HL-60 (cell line): ENCODE results near the gene PAX5.

Source experiments
- CTCF ChIP-seq: IDR thresholded peaks from one replicate; pipeline ENCODE4 v1.5.1; 2011; ENCODE audit warnings: low read length, control low read depth, inconsistent platforms; ENCODE audit not compliant: insufficient read depth
- SPI1 ChIP-seq: IDR thresholded peaks from 2 replicates; pipeline ENCODE4 v1.6.1; 2012; ENCODE audit warnings: low read depth, mild to moderate bottlenecking, borderline replicate concordance
- TF ChIP-seq, protein P1 (sequence below): IDR thresholded peaks from 2 replicates; pipeline ENCODE4 v1.6.1; 2012; ENCODE audit warnings: low read depth; ENCODE audit not compliant: insufficient replicate concordance

DNA sequence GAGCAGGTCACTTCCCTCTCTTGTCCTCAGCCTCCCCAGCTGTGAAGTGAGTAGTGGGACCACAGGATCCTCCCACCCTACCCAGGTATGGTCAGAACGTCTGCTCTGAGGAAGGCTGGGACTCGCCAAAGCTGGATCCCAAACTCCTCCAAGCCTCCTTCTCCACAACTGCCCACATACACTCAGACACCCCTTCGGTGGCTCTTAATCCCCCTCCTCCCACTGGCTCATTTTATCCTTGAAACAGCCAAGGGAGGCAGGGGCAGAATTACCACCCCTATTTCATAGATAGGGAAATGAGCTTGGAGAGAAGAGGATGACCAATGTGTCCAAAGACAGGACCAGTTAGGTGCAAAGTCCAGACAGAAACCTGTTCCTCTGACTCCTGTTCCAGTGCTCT, 121.4 kb downstream of the PAX5 start:
- TF ChIP-seq CTCF = no peak
- no peak for TF ChIP-seq SPI1
- TF ChIP-seq, protein P1, sequence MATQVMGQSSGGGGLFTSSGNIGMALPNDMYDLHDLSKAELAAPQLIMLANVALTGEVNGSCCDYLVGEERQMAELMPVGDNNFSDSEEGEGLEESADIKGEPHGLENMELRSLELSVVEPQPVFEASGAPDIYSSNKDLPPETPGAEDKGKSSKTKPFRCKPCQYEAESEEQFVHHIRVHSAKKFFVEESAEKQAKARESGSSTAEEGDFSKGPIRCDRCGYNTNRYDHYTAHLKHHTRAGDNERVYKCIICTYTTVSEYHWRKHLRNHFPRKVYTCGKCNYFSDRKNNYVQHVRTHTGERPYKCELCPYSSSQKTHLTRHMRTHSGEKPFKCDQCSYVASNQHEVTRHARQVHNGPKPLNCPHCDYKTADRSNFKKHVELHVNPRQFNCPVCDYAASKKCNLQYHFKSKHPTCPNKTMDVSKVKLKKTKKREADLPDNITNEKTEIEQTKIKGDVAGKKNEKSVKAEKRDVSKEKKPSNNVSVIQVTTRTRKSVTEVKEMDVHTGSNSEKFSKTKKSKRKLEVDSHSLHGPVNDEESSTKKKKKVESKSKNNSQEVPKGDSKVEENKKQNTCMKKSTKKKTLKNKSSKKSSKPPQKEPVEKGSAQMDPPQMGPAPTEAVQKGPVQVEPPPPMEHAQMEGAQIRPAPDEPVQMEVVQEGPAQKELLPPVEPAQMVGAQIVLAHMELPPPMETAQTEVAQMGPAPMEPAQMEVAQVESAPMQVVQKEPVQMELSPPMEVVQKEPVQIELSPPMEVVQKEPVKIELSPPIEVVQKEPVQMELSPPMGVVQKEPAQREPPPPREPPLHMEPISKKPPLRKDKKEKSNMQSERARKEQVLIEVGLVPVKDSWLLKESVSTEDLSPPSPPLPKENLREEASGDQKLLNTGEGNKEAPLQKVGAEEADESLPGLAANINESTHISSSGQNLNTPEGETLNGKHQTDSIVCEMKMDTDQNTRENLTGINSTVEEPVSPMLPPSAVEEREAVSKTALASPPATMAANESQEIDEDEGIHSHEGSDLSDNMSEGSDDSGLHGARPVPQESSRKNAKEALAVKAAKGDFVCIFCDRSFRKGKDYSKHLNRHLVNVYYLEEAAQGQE = no peak
